Heart left ventricle (tissue), 13 donors: ENCODE data around the gene USP53.

Experiments used
- CTCF ChIP-seq, 12 donors: fragments of 200-600 bp; sonication (generic) in 4 of 12; IDR thresholded peaks; one replicate each; pipeline versions ENCODE4 v1.5.0 to v1.8.0; 2018 to 2022; ENCODE audit warnings: antibody characterized with exemption in 12 of 12, mild to moderate bottlenecking in 5 of 12
- POLR2A ChIP-seq, 2 donors: fragments of 450-650 bp; IDR thresholded peaks; one replicate each; pipeline ENCODE4 v1.6.1; 2017; ENCODE audit warnings: antibody characterized with exemption in 2 of 2, mild to moderate bottlenecking in 2 of 2, moderate library complexity in 2 of 2
- donor health status: ischemic (EF 13 %, LVEDD 7.1; RV severe dilation, severe dysfunction).
- donor health status: DM: no; HTN: yes; CAD: no.
- donor health status: DM: no; HTN: no; CAD: no.
- donor health status: ischemic (EF 25% LVEDD 6.9; RV normal size, moderate dysfunction).
- donor health status: ischemic (EF 25% LVEDD 5.7; RV mildly dilated, moderate dysfunction).
- donor health status: ischemic (EF 35%, LVEDD 5.7; RV mildly dilated, moderate dysfunction).
- donor health status: nonischemic (EF 11% LVEDD 7.7; RV severe dilation, severe dysfunction).
- donor health status: DM: yes; HTN: yes; CAD: no.
- donor health status: PGD.
- donor health status: ischemic (EF 29% LVEDD 5.4; RV normal size, mild dysfunction).
- donor health status: nonischemic (EF 23%, LVEDD 6.1; RV moderate dilation, normal function).

- no peak for TF ChIP-seq CTCF (IDR thresholded peaks at IDR 0.05)
- no peak for TF ChIP-seq POLR2A (IDR thresholded peaks at IDR 0.05)
Measured at GRCh38 chr4:119233191-119233590, 20.7 kb downstream of the USP53 start.
